ENCODE data around the gene CCR3. TPM values are rescaled to one million over a fixed set of nuclear protein-coding genes. Genes with fewer than 3 reads are reported as not detected.

Gene CCR3
- total RNA-seq, 1 donor from 2014 or later = not detected

- Histone ChIP-seq H3K4me1 (no peaks in the 10 kb centered on the region), H3F3A (ENCODE audit: low read depth) (no peaks in the 10 kb centered on the region), H3K27me3 (no peaks in the 10 kb centered on the region), H3K9ac (no peak overlapping the region), H3K9me3 (ENCODE audit: low read depth) (no peaks in the 10 kb centered on the region), H4K20me1 (ENCODE audit: low read depth) (no peaks in the 10 kb centered on the region), H2AFZ (replicated peaks) (no peak overlapping the region), H3K27ac (no peak overlapping the region), H3K79me2 (ENCODE audit: low read depth) (no peaks in the 10 kb centered on the region), H3K4me2 (no peak overlapping the region), H3K36me3 (no peaks in the 10 kb centered on the region), H3K4me3 (no peak overlapping the region)
- Mint-ChIP-seq H3K4me3 (no peak overlapping the region), H3K4me1 (no peaks in the 10 kb centered on the region), H3K36me3 (no peaks in the 10 kb centered on the region), H3K9me3 (no peaks in the 10 kb centered on the region), H3K27ac (no peak overlapping the region), H3K27me3 (ENCODE audit: insufficient read depth, low read depth) (peaks cover 3% of the 10 kb centered on the region)
- TF ChIP-seq EZH2 (IDR thresholded peaks at IDR 0.05) (no peak), EZH2phosphoT487 (IDR thresholded peaks at IDR 0.05) (no peak)
- TF ChIP-seq, protein P1, sequence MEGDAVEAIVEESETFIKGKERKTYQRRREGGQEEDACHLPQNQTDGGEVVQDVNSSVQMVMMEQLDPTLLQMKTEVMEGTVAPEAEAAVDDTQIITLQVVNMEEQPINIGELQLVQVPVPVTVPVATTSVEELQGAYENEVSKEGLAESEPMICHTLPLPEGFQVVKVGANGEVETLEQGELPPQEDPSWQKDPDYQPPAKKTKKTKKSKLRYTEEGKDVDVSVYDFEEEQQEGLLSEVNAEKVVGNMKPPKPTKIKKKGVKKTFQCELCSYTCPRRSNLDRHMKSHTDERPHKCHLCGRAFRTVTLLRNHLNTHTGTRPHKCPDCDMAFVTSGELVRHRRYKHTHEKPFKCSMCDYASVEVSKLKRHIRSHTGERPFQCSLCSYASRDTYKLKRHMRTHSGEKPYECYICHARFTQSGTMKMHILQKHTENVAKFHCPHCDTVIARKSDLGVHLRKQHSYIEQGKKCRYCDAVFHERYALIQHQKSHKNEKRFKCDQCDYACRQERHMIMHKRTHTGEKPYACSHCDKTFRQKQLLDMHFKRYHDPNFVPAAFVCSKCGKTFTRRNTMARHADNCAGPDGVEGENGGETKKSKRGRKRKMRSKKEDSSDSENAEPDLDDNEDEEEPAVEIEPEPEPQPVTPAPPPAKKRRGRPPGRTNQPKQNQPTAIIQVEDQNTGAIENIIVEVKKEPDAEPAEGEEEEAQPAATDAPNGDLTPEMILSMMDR (IDR thresholded peaks at IDR 0.05) = no peak
- DNase-seq (ENCODE audit: low spot score) = no peak
Measured at GRCh38 chr3:46285931-46286619, 43.8 kb downstream of the CCR3 start.

GRCh38 chr3:46286947-46287565, 44.8 kb downstream of the CCR3 start:
- Mint-ChIP-seq H3K4me3 (no peak overlapping the region), H3K4me1 (no peaks in the 10 kb centered on the region), H3K9me3 (no peaks in the 10 kb centered on the region), H3K36me3 (no peaks in the 10 kb centered on the region), H3K27ac (no peak overlapping the region), H3K27me3 (ENCODE audit: insufficient read depth, low read depth) (peaks cover 3% of the 10 kb centered on the region)
- H3F3A ChIP-seq (ENCODE audit: low read depth) = no peaks in the 10 kb centered on the region
- no peak overlapping the region for H3K27ac ChIP-seq
- no peaks in the 10 kb centered on the region for H3K79me2 ChIP-seq (ENCODE audit: low read depth)
- no peak for DNase-seq (ENCODE audit: low spot score)
- H4K20me1 ChIP-seq (ENCODE audit: low read depth) = no peaks in the 10 kb centered on the region
- no peaks in the 10 kb centered on the region for H3K9me3 ChIP-seq (ENCODE audit: low read depth)
- H2AFZ ChIP-seq (replicated peaks) = no peak overlapping the region
- no peak overlapping the region for H3K9ac ChIP-seq
- TF ChIP-seq EZH2 (IDR thresholded peaks at IDR 0.05) (no peak), EZH2phosphoT487 (IDR thresholded peaks at IDR 0.05) (no peak)
- TF ChIP-seq, protein P1 (IDR thresholded peaks at IDR 0.05) = no peak
- no peaks in the 10 kb centered on the region for H3K4me1 ChIP-seq
- H3K27me3 ChIP-seq = no peaks in the 10 kb centered on the region
- H3K4me3 ChIP-seq = no peak overlapping the region
- H3K36me3 ChIP-seq = no peaks in the 10 kb centered on the region
- H3K4me2 ChIP-seq = no peak overlapping the region

DNA sequence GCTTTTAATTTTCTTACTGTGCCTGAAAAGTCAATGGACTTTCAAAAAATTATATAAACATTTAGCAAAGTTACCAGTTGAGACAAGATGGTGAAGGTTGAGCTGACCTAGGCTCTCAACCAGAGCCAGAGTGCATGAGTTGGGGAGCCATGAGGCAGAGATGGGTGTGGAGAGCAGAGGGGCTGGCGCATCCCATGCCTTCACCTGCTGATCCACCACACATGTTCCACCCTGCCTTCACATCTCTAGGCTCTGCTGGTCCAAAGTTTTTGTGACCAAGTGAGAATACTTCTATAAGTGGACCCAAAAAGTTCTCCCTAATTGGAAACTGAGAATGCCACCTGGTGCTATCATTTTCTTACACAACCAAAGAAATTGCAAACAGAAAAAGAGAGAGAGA, 47.3 kb downstream of the CCR3 start:
- no peaks in the 10 kb centered on the region for H3K36me3 ChIP-seq
- TF ChIP-seq EZH2phosphoT487 (IDR thresholded peaks at IDR 0.05) = no peak
- TF ChIP-seq EZH2 (IDR thresholded peaks at IDR 0.05) = no peak
- TF ChIP-seq, protein P1 (IDR thresholded peaks at IDR 0.05) = no peak
- no peak overlapping the region for H3K4me2 ChIP-seq
- no peak overlapping the region for H2AFZ ChIP-seq (replicated peaks)
- no peaks in the 10 kb centered on the region for H3K79me2 ChIP-seq (ENCODE audit: low read depth)
- Mint-ChIP-seq H3K4me3 (no peak overlapping the region), H3K27me3 (ENCODE audit: insufficient read depth, low read depth) (no peaks in the 10 kb centered on the region), H3K36me3 (no peaks in the 10 kb centered on the region), H3K9me3 (no peaks in the 10 kb centered on the region), H3K27ac (no peak overlapping the region), H3K4me1 (no peaks in the 10 kb centered on the region)
- no peaks in the 10 kb centered on the region for H3K9me3 ChIP-seq (ENCODE audit: low read depth)
- no peak overlapping the region for H3K27ac ChIP-seq
- no peaks in the 10 kb centered on the region for H3K27me3 ChIP-seq
- H3F3A ChIP-seq (ENCODE audit: low read depth) = no peaks in the 10 kb centered on the region
- H3K4me3 ChIP-seq = no peak overlapping the region
- no peaks in the 10 kb centered on the region for H4K20me1 ChIP-seq (ENCODE audit: low read depth)
- no peaks in the 10 kb centered on the region for H3K4me1 ChIP-seq
- no peak overlapping the region for H3K9ac ChIP-seq
- DNase-seq (ENCODE audit: low spot score) = no peak

Measured in neural progenitor cell (in vitro differentiated cells).